OCI-LY7 (cell line): Measurements from ENCODE around the gene GUCY2F. TPM values are rescaled to one million over a fixed set of nuclear protein-coding genes. Genes with fewer than 3 reads are reported as not detected.

Source experiments
- BruUV-seq: library from RNA; stranded (reverse); fragments of 400-500 nt; replicated peaks from 2 replicates; lab custom pipeline; 2021; lab: Mats Ljungman, UMichigan
- CTCF ChIA-PET: fragments of 300-600 bp; sonication (Branson Sonifier 250); formaldehyde crosslinking; loops from one replicate; lab custom pipeline; 2022; ENCODE audit warnings: antibody characterized with exemption; ENCODE audit not compliant: unreplicated experiment; lab: Charles Lee
- POLR2A ChIA-PET: fragments of 300-600 bp; sonication (Branson Sonifier 250); formaldehyde crosslinking; loops from one replicate; lab custom pipeline; 2022; ENCODE audit warnings: antibody characterized with exemption; lab: Charles Lee
- DNase-seq: peaks from one replicate; pipeline ENCODE4 v3.0.0-alpha.2; 2015; ENCODE audit warnings: low spot score
- H2AFZ ChIP-seq: fragments of 200-600 bp; sonication (generic), shearing (Covaris generic); 2 replicates; pipeline ENCODE4 v1.6.1; 2014; ENCODE audit warnings: mild to moderate bottlenecking, antibody characterized with exemption, low read length, moderate library complexity
- H3K27ac ChIP-seq: fragments of 200-600 bp; sonication (generic); 2 replicates; pipeline ENCODE4 v1.5.1; 2014; ENCODE audit warnings: mixed run types, low read depth, mild to moderate bottlenecking, moderate library complexity, low read length, inconsistent platforms; ENCODE audit not compliant: poor library complexity, severe bottlenecking
- H3K36me3 ChIP-seq: fragments of 200-600 bp; sonication (generic); 2 replicates; pipeline ENCODE4 v1.6.1; 2014; ENCODE audit warnings: mild to moderate bottlenecking, antibody characterized with exemption, low read length, moderate library complexity, mixed read lengths; ENCODE audit not compliant: insufficient read depth
- H3K4me1 ChIP-seq: fragments of 200-600 bp; sonication (generic); 2 replicates; pipeline ENCODE4 v1.5.1; 2014; ENCODE audit warnings: mild to moderate bottlenecking, low read length; ENCODE audit not compliant: insufficient read depth, poor library complexity, severe bottlenecking
- H3K4me2 ChIP-seq: fragments of 200-600 bp; sonication (generic); 2 replicates; pipeline ENCODE4 v1.6.1; 2014; ENCODE audit warnings: mild to moderate bottlenecking, low read length
- H3K4me3 ChIP-seq: fragments of 200-600 bp; sonication (generic); 2 replicates; pipeline ENCODE4 v1.5.1; 2014; ENCODE audit warnings: mild to moderate bottlenecking, low read depth, low read length; ENCODE audit not compliant: poor library complexity, severe bottlenecking
- H3K79me2 ChIP-seq: fragments of 200-600 bp; sonication (generic); 2 replicates; pipeline ENCODE4 v1.6.1; 2016; ENCODE audit warnings: low read depth, mild to moderate bottlenecking, low read length, moderate library complexity, mixed read lengths; ENCODE audit not compliant: insufficient read depth
- H3K9me2 ChIP-seq: fragments of 200-600 bp; sonication (generic); 2 replicates; pipeline ENCODE4 v1.6.1; 2016; ENCODE audit warnings: mild to moderate bottlenecking, low read length, mixed read lengths; ENCODE audit not compliant: insufficient read depth
- H3K9me3 ChIP-seq: fragments of 200-600 bp; sonication (generic); 2 replicates; pipeline ENCODE4 v1.6.1; 2014; ENCODE audit warnings: mild to moderate bottlenecking, mixed run types, low read length, mixed read lengths
- H4K20me1 ChIP-seq: fragments of 200-600 bp; sonication (generic); 2 replicates; pipeline ENCODE4 v1.6.1; 2014; ENCODE audit warnings: mild to moderate bottlenecking, antibody characterized with exemption, low read length, moderate library complexity, mixed read lengths; ENCODE audit not compliant: insufficient read depth
- EZH2phosphoT487 ChIP-seq: fragments of 200-600 bp; sonication (generic); IDR thresholded peaks from 2 replicates; pipeline ENCODE4 v1.6.1; 2018; ENCODE audit warnings: low read depth, borderline replicate concordance, mild to moderate bottlenecking, mixed run types, antibody characterized with exemption, low read length, moderate library complexity, mixed read lengths
- intact Hi-C: fragments of 100-400 bp; cut with micrococcal nuclease; formaldehyde crosslinking; loops from one replicate; pipeline ENCODE4 v1.10.0; 2022; ENCODE audit not compliant: unreplicated experiment
- total RNA-seq, 2 experiments: library from RNA; depleted of rRNA in 1 of 2; stranded (reverse); fragments of >200 nt in 1 of 2; shearing (Covaris generic) in 1 of 2; gene quantifications; 2 replicates each; pipeline ENCODE4 v1.2.3, GENCODE V29; 2014 to 2022
- TF ChIP-seq, protein P1 (sequence below): fragments of 200-600 bp; sonication (generic); conservative IDR thresholded peaks from 2 replicates; pipeline ENCODE4 v1.5.1; 2014; ENCODE audit warnings: mild to moderate bottlenecking, antibody characterized with exemption, low read length, moderate library complexity, mixed read lengths

Gene GUCY2F
- total RNA-seq, 2 experiments from 2014 or later, result not detected

GRCh38 chrX:109378281-109378680, 103.6 kb downstream of the GUCY2F start:
- POLR2A ChIA-PET, result no interaction called here
- no peak overlapping the region for H3K4me2 ChIP-seq
- H3K4me1 ChIP-seq, result no peaks in the 10 kb centered on the region
- TF ChIP-seq EZH2phosphoT487, result no peak
- TF ChIP-seq, protein P1, sequence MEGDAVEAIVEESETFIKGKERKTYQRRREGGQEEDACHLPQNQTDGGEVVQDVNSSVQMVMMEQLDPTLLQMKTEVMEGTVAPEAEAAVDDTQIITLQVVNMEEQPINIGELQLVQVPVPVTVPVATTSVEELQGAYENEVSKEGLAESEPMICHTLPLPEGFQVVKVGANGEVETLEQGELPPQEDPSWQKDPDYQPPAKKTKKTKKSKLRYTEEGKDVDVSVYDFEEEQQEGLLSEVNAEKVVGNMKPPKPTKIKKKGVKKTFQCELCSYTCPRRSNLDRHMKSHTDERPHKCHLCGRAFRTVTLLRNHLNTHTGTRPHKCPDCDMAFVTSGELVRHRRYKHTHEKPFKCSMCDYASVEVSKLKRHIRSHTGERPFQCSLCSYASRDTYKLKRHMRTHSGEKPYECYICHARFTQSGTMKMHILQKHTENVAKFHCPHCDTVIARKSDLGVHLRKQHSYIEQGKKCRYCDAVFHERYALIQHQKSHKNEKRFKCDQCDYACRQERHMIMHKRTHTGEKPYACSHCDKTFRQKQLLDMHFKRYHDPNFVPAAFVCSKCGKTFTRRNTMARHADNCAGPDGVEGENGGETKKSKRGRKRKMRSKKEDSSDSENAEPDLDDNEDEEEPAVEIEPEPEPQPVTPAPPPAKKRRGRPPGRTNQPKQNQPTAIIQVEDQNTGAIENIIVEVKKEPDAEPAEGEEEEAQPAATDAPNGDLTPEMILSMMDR, result no peak
- intact Hi-C loops, result no loop called here
- H2AFZ ChIP-seq, result no peak overlapping the region
- no peaks in the 10 kb centered on the region for H3K9me2 ChIP-seq
- H3K27ac ChIP-seq, result no peak overlapping the region
- no peaks in the 10 kb centered on the region for H3K36me3 ChIP-seq
- H3K4me3 ChIP-seq, result no peak overlapping the region
- no peak for DNase-seq
- BruUV-seq, result no TSS peak
- CTCF ChIA-PET, result no interaction called here
- no peaks in the 10 kb centered on the region for H3K9me3 ChIP-seq
- no peaks in the 10 kb centered on the region for H4K20me1 ChIP-seq
- H3K79me2 ChIP-seq, result no peaks in the 10 kb centered on the region

GRCh38 chrX:109374262-109374960, 107.5 kb downstream of the GUCY2F start:
- H3K9me2 ChIP-seq, result no peaks in the 10 kb centered on the region
- CTCF ChIA-PET, result no interaction called here
- BruUV-seq, result no TSS peak
- no peak overlapping the region for H2AFZ ChIP-seq
- H3K9me3 ChIP-seq, result no peaks in the 10 kb centered on the region
- H4K20me1 ChIP-seq, result no peaks in the 10 kb centered on the region
- POLR2A ChIA-PET, result interaction anchor here (0.6 kb wide), 1 partner anchor 56 kb away, joined by 3 read pairs; no protein-coding TSS in a partner anchor
- TF ChIP-seq EZH2phosphoT487, result no peak
- TF ChIP-seq, protein P1, result no peak
- no peaks in the 10 kb centered on the region for H3K36me3 ChIP-seq
- no peak for DNase-seq
- no peak overlapping the region for H3K4me2 ChIP-seq
- H3K27ac ChIP-seq, result no peak overlapping the region
- no peaks in the 10 kb centered on the region for H3K4me1 ChIP-seq
- intact Hi-C loops, result no loop called here
- no peaks in the 10 kb centered on the region for H3K79me2 ChIP-seq
- H3K4me3 ChIP-seq, result no peak overlapping the region

DNA sequence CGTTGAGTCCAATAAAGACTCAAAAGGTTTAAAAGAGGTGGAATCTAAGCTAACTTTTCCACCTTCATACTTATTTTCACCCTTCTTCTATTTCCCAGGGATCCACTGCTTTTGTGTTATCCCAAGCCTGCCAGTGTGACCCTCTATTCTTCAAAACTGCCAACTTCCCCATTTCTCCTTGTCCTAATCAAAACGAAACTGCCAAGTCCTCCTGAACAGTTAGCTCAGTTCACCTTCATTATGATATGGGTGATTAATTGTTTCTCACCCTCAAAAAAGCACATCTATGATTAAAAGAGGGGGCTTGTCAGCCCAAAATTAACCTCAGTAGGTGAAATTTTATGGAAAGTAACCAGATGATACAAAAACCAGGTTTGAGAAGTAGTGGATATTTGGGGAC, 108.4 kb downstream of the GUCY2F start:
- no peaks in the 10 kb centered on the region for H3K36me3 ChIP-seq
- no peaks in the 10 kb centered on the region for H3K9me3 ChIP-seq
- no peaks in the 10 kb centered on the region for H3K4me1 ChIP-seq
- intact Hi-C loops, result no loop called here
- POLR2A ChIA-PET, result no interaction called here
- no TSS peak for BruUV-seq
- H3K4me3 ChIP-seq, result no peak overlapping the region
- no peaks in the 10 kb centered on the region for H3K79me2 ChIP-seq
- H4K20me1 ChIP-seq, result no peaks in the 10 kb centered on the region
- H3K27ac ChIP-seq, result no peak overlapping the region
- CTCF ChIA-PET, result no interaction called here
- H3K9me2 ChIP-seq, result no peaks in the 10 kb centered on the region
- DNase-seq, result no peak
- TF ChIP-seq, protein P1, result no peak
- TF ChIP-seq EZH2phosphoT487, result no peak
- H2AFZ ChIP-seq, result no peak overlapping the region
- H3K4me2 ChIP-seq, result no peak overlapping the region
